ENCODE results near the gene ITPRIP. TPM values are rescaled to one million over a fixed set of nuclear protein-coding genes. Genes with fewer than 3 reads are reported as not detected.

ITPRIP gene
- total and polyA plus RNA-seq, 2 of the 8 experiments (the other 6 are each of a cell fraction or from before 2014, with no cell fraction given), result 15.3 to 16.9 TPM

DNA sequence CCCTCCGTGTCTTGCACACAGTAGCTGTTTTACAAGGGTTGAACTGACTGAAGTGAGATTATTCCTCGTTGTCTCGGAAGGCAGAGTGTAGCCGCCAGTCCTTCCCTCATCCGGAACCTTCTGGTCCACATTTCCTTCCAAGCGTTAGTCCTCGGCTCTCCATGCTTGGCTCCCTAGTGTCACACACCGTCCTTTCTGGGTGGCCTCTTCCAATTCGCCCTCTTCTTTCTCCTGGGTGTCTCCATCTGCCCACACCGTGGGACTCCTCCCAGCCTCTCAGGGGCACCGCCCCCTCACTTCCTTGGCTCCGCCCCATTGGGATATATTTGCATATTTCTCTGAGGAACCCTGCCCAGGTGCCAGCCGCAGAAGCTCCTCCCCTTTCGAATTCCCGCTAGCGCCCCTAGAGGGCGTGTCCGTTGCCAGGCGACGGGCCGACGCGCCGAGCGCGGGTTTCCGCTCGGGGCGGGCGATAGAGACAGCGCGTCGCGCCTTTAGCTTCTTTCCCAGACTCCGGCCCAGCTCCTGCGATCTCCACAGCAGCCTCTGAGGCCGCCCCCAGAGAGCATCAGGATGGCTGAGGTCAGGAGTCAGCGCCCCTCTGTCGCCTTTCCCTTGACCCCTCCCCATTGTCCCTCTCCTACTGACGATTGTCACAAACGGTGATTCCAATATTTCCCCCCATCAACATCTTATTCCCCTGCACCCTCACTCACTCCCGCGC lies 15.2 kb upstream of the ITPRIP start, which contains the start of gene CFAP58:
Gene CFAP58, plus strand, starts transcription at position 509 of the 724 bp plus-strand sequence. Its CDS starts 65 bp downstream, at position 574.
- ChIA-PET CTCF (ENCODE audit: partially characterized antibody) (interaction anchor here (0.6 to 17.2 kb wide), 25 partner anchors 9 to 296 kb away, joined by 3 to 379 read pairs (median 4); no protein-coding TSS in a partner anchor), POLR2A (ENCODE audit: partially characterized antibody) (interaction anchor here (0.7 to 2.2 kb wide), 5 partner anchors 48 to 100 kb away, joined by 3 to 5 read pairs (median 3); no protein-coding TSS in a partner anchor)
- WGBS, 2 experiments (ENCODE audit: extremely low coverage in 1 of 2, insufficient coverage in 1 of 2, insufficient read length in 1 of 2, insufficient replicate concordance in 2 of 2, low coverage in 1 of 2, low lambda C conversion rate in 2 of 2, missing lambda C conversion rate in 1 of 2), result 14% methylated on average over 40 of the region's 43 CpGs; no CpG with 5 or more reads in 1 of the 2 experiments
- no peak; the same call in none of the 2 replicates for TF ChIP-seq CREB1 (IDR thresholded peaks at IDR 0.05)
- no peak for TF ChIP-seq TAF7 (optimal IDR thresholded peaks at IDR 0.05; ENCODE audit: borderline replicate concordance, low read depth, low read length)
- TF ChIP-seq, protein P1, sequence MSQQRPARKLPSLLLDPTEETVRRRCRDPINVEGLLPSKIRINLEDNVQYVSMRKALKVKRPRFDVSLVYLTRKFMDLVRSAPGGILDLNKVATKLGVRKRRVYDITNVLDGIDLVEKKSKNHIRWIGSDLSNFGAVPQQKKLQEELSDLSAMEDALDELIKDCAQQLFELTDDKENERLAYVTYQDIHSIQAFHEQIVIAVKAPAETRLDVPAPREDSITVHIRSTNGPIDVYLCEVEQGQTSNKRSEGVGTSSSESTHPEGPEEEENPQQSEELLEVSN (IDR thresholded peaks at IDR 0.05), result peak; percentile 89
- no peak for TF ChIP-seq CBX5 (IDR thresholded peaks at IDR 0.05; ENCODE audit: low read depth, low read length)
- TF ChIP-seq HDAC6 (IDR thresholded peaks at IDR 0.05; ENCODE audit: low read depth, low read length), result no peak
- no peak for TF ChIP-seq JUND (IDR thresholded peaks at IDR 0.05; ENCODE audit: low read length)
- 0 out of 2 replicates have a peak, but pooled peaks have one; percentile 31 for TF ChIP-seq PHF8 (conservative IDR thresholded peaks at IDR 0.05; ENCODE audit: low read depth, low read length)
- TF ChIP-seq TCF12 (IDR thresholded peaks at IDR 0.05; ENCODE audit: low read depth, low read length), result 0 out of 2 replicates have a peak, but pooled peaks have one; percentile 26
- 0 out of 4 replicates have a peak, but pooled peaks of 1 of the 2 experiments have one; percentile 53 for TF ChIP-seq HDAC2 (IDR thresholded peaks at IDR 0.05; ENCODE audit: borderline replicate concordance in 1 of 2, low read depth in 2 of 2, low read length in 2 of 2)
- TF ChIP-seq RFX5 (IDR thresholded peaks at IDR 0.05; ENCODE audit: borderline replicate concordance, low read depth, low read length), result no peak
- TF ChIP-seq BACH1 (IDR thresholded peaks at IDR 0.05; ENCODE audit: low read length), result no peak

More for the DNA sequence above, 15.2 kb upstream of the ITPRIP start, which contains the start of gene CFAP58:
- H4K20me1 ChIP-seq (replicated peaks in 1 of 2; ENCODE audit: control insufficient read depth in 1 of 2, insufficient read depth in 2 of 2, low read length in 2 of 2), result no peaks in the 10 kb centered on the region
- H3K4me2 ChIP-seq (ENCODE audit: insufficient read depth in 1 of 2, low read depth in 2 of 2, low read length in 2 of 2), result peak within 1 kb of the TSS; percentile 74 to 98
- no peak within 1 kb of the TSS for H2BK20ac ChIP-seq (ENCODE audit: low read length)
- no peaks in the 10 kb centered on the region for H3K79me2 ChIP-seq (ENCODE audit: control insufficient read depth in 1 of 2, insufficient read depth in 2 of 2, low read length in 2 of 2)
- no peaks in the 10 kb centered on the region for H3K79me1 ChIP-seq (ENCODE audit: low read depth, low read length)
- peak within 1 kb of the TSS in 1 of 4 experiments; percentile 64; a peak in 1 of 7 replicates for H3K9ac ChIP-seq (replicated peaks in 1 of 4; ENCODE audit: extremely low read depth in 1 of 4, low read depth in 3 of 4, low read length in 3 of 4)
- 0 out of 2 replicates have a peak within 1 kb of the TSS, but pooled peaks have one; percentile 66 for H2BK15ac ChIP-seq (ENCODE audit: low read length)
- peaks cover 7% of the 10 kb centered on the region; the same call in 1 of the 2 replicates for H3K23me2 ChIP-seq (ENCODE audit: low read depth, low read length)
- H3K27me3 ChIP-seq (replicated peaks in 1 of 4; ENCODE audit: control insufficient read depth in 3 of 4, extremely low read depth in 1 of 4, insufficient read depth in 3 of 4, low read length in 3 of 4), result peaks cover 5 to 13% (median 10%) of the 10 kb centered on the region in 4 experiments
- no peak within 1 kb of the TSS for H3K27ac ChIP-seq (ENCODE audit: low read depth, low read length)
- no peaks in the 10 kb centered on the region for H3K9me3 ChIP-seq (ENCODE audit: insufficient read depth in 2 of 2, low read depth in 1 of 2, low read length in 1 of 2)
- H3K56ac ChIP-seq (replicated peaks; ENCODE audit: insufficient read length, low read depth, low read length), result no peak within 1 kb of the TSS
- H4K8ac ChIP-seq (ENCODE audit: extremely low read depth, insufficient read depth, low read length), result no peak within 1 kb of the TSS
- H4K5ac ChIP-seq (ENCODE audit: insufficient read length, low read depth, low read length), result no peak within 1 kb of the TSS
- no peak within 1 kb of the TSS for H2AK5ac ChIP-seq (ENCODE audit: low read depth, low read length)
- H2AFZ ChIP-seq (ENCODE audit: low read length), result peak within 1 kb of the TSS; percentile 97
- peak within 1 kb of the TSS; percentile 35 to 71 (median 52); a peak in 7 of 8 replicates for H3K4me3 ChIP-seq (ENCODE audit: extremely low read depth in 1 of 4, insufficient read depth in 2 of 4, low read depth in 3 of 4, low read length in 4 of 4)
- H3K4ac ChIP-seq (replicated peaks; ENCODE audit: insufficient read length, low read depth, low read length), result no peak within 1 kb of the TSS
- H3K36me3 ChIP-seq (ENCODE audit: control insufficient read depth in 2 of 4, insufficient read depth in 4 of 4, low read length in 3 of 4), result no peaks in the 10 kb centered on the region
- H3K18ac ChIP-seq (ENCODE audit: extremely low read depth, low read length), result peak within 1 kb of the TSS; percentile 81
- no peak within 1 kb of the TSS for H2BK120ac ChIP-seq (replicated peaks; ENCODE audit: low read depth, low read length)
- H2BK5ac ChIP-seq (ENCODE audit: low read depth, low read length), result no peak within 1 kb of the TSS
- DNase-seq (ENCODE audit: low read depth in 1 of 2, low spot score in 2 of 2) (peak; percentile 79 to 98), FAIRE-seq (peak; percentile 87)
- no peak within 1 kb of the TSS for H2BK12ac ChIP-seq (ENCODE audit: low read depth, low read length)
- no peak within 1 kb of the TSS for H4K91ac ChIP-seq (replicated peaks; ENCODE audit: insufficient read length, low read length)
- no peak within 1 kb of the TSS for H3K23ac ChIP-seq (ENCODE audit: insufficient read length)
- peaks cover 0 to 9% (median 1%) of the 10 kb centered on the region in 4 experiments; a peak in 2 of 7 replicates for H3K4me1 ChIP-seq (replicated peaks in 1 of 4; ENCODE audit: control insufficient read depth in 3 of 4, insufficient read depth in 4 of 4, low read length in 3 of 4)
- H3K14ac ChIP-seq (ENCODE audit: insufficient read length), result no peak within 1 kb of the TSS

Measured in H1 (cell line).